HG02798 (cell line): Measurements from ENCODE around the gene DPM2.

ENCODE experiments used
- ATAC-seq: cut with Tn5 transposase; IDR thresholded peaks from one replicate; pipeline ENCODE4 v1.9.1; 2021; ENCODE audit warnings: mild to moderate bottlenecking; ENCODE audit not compliant: unreplicated experiment, poor library complexity

DPM2 gene

DNA sequence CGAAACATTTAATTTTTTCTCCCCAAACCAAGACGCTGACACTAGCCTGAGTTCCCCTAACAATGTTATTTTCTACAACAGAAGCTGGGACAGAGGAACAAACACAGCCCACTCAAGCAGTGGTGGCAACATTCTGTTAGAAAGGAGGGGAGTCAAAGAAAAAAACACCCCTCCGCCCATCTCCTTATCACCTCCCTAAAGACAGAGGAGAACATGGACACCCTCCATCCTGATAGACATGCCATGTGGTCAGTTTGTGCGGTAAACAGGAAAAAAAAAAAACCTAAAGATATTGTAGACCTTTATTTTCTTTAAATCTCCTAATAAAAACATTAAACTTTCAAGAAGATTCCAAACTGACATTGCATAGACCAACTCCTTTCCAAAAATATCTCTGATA, 2.9 kb upstream of the DPM2 start:
- ATAC-seq, result no peak

DNA sequence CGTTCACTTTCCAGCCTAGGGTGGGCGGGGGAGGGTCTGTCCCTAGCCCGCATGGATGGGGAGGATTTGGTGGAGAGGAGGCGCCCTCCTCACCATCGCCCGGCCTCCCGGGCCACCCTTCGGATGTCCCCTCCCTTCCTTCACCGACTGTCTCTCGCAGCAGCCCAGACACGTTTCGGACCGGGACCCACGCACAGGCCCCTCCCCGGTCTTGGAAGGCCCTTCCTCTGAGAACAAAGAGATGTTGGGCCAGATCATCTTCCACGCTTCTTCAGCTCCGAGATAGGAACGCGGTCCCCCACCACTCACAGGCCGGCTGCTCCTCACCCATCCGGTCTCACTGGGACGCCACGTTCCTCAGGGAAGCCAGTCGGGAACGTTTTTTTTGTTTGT, 640 bp upstream of the DPM2 start:
- no peak for ATAC-seq

DNA sequence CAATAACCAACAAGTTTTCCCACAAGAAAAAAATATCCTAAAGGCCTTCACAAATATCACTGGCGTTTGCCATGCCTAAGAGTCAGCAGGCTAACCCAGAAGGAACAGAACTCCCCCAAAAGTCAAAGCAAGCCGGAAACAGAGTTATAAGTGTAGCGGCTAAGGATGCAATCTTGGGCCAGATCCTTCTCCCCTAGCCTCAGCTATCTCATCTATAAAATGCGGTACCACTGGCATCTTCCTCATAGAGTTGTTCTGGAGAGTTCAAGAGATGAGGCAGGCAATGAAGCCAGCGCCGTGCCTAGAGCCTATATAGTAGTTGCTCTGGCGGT, 632 bp downstream of the DPM2 start:
- no peak for ATAC-seq

DNA sequence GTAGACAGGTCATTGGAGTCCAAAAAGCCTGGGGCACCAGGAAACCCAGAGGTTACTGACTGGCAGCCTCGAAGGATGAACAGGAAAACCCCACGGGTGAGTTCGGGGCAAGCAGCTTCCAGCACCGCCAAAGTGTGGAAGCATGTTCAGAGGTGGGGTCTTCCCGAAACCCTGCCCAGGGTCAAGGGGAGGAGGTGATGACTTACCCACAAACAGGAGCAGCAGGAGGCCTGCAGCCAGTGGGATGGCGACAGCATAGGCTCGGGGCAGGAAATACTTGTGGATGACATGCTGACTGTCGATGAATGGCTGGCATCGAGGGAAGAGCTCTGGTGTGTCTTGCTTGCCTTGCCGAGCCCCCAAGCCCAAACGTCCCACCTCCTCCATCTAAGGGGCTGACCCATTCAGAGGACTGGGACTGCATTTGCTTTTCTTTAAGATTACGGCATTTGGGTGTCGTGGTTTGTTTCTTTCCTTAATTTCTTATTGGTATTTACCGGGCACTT, 1.3 kb downstream of the DPM2 start:
- ATAC-seq, result no peak

DNA sequence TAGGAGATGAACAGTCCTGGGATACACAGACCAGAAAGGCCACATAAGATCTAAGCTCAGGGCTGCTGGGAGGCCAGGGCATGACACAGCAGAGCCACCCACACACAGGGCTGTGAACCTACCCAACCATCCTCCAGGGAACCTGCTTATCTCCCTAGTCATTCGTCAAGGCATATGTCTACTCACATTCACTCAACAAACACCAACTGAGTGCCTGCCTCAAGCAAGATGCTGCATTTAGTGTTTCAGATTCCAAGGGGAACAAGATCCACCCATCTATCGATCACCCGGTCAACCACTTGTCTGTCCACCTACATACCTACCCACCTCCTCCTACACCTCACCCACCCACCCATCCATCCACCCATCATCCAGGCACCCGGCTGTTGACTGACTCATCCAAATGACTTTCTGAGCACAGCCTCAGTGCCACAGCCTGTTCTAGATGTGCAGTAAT, 1.9 kb downstream of the DPM2 start:
- ATAC-seq, result no peak

DNA sequence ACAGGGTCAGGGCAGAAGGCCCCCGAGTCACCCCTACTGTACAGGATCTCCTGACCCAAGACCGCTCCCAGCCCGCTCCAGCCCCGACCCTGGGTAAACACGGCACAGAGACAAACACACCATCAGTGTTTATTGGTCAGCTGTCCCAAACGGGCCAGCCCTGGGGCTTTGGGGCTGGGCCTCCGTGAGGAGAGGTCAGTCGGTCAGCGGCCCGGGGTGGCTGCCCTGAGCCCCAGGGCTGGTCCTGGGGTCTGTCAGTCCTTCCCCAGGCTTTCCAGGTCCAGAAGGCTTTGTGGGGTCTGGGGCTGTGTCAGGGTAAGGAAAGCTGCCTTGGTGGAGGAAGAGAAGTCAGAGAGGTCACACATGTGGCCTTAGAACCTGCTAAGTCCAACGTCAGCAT, 2.7 kb downstream of the DPM2 start:
- ATAC-seq, result no peak

DNA sequence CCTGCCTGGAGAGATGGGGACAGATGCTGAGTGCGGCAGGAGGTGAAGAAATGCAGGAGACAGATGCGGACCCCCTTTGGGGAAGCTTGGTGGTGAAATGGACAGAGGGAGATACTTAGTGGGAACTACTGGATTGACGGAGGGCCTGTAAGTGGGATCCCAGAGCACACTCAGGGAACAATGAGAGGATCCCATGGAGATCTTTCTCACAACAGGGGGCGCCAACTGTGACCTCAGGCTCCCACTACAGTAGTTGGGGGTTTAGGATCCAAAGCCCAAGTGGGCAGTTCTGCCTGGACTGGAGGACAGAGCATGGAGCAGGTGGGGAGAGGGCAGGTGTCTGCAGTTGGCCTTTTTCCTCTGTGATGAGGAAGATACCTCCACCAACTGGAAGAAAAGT, 3.4 kb downstream of the DPM2 start:
- no peak for ATAC-seq

DNA sequence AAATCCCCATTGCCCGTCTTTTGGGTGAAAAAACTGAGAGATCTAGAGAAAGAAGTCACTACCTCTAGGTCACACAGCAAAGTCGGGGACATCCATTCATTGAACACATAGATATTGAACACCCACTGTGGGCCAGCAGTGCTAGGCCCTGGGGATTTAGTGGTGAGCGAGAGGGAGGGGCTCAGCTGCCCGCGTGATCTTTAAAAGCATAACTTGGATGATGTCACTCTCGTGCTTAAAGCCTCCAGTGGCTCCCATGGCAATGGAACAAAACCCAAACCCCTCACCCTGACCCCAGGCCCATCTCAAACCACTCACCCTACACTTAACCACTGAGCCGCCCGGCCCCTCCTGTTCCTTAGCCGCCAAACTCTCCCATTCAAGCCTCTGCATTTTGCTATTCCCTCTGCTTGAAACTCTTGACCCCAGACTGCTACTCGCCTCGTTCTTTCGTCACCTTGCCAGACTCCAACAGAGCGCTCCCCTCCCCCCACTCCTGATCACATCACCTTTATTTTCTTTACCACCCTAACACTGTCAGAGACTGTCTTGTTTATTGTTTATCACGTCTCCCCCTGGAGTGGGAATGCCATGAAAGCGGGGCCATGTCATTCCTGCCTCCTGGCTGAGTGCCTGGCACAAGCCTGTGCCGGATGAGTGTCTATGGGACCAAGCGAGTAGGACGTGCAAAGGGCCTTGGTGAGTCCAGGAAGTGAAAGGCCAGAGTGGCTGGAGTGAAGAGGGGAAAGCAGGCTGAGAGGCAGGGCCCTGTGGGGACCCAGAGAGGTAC, 6.4 kb downstream of the DPM2 start:
- peak; percentile 26 for ATAC-seq

DNA sequence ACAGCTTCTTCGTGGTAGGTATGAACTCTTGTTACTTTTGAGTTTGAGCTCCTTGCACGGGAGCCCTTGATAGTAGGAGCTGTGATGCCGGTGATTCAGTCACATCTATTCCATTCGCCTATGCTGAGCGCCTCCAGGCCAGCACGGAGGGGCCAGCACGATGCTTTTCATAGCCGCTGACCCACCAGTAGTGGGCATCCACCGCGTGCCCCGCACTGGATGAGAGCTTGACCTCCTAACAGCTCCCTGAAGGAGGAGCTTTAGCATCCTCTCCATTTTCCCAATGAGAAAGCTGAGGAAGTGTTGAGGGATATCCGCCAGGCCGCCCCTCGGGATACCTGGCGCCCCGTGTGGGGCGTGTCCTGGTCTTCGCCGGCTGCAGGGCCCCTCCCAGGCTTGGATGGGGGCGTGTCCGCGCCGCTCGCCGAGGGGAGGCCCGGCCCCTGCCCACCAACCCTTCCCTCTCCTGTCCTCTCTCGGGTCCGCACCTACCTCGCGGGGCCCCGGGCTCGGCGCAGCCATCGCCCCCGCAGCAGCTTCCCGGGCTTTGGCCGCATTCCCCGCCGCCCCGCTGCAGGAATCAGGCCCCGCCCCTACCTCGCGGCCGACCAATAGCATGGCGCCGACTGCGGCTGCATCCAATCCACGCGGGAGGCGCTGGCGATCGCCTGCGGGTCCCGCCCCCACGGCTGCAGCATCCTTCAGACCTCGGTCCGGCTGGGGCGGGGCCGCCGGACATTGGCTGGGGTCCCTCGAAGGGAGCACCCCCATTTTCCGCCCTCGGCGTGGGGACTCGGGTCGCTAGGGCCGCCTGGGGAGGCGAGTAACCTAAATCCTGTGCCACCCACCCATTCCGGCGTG, 7.2 kb downstream of the DPM2 start, which contains the start of gene PIP5KL1:
Gene PIP5KL1, minus strand, starts transcription at position 547 of the 861 bp plus-strand sequence. Its CDS starts 25 bp downstream, at position 522.
- ATAC-seq, result peak; percentile 86

DNA sequence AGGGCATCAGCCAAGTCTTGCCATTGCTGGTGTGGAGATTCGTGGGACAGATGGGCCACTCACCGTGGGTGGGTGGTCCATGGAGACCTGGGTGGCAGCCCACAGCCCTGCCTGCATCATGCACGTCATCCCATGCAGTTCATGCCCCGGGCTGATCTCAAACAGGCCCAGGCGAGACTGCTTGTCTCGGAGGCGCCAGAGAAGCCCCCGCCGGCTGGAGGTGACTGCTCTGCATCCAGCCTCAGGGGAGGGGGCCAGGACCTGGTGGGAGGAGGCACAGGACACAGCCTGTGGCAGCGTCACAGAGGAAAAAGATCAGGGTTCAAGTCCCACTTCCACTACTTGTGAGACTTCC, 8.1 kb downstream of the DPM2 start:
- no peak for ATAC-seq

DNA sequence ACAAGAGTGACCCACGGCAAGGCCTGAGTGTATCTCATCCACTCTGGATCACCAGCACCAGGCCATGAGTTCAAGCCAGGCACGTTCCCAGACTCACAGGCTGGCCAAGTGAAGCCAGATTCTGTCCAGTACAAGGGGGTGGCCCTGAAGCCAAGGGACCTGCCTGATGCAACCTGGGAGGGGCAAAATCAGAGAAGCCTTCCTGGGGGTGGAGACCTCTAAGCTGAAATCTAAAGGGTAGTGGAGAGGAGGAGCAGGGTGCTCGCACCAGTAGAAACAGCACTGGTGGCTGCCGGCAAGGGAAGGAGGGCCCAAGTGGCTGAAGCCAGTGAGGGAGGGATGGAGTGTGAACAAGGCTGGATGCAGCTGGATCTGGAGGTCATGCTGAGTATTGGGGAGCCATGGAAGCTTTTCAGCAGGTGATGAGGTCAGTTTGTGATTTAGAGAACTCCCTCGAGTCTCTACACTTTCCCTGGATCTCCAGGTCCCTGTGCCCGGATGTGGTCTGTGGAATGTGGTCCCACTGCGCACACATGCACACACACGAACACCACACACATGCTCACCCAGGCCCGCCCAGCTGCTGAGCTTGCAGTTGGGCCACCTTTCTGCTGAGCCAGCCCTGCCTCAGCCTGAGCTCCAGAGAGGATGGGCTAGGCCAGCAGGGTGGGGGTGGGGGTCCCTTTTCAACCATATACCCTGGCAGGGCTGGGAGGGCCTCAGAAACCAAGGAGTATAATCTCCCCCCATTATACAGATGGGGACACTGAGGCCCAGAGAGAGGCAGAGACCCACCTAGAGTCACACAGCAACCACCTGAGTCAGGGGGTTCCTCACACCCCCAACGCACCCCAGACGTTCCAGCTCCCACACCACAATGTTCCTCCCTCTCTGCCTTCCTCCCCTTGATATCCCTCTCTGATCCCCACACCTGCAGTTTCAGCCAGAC, 8.7 kb downstream of the DPM2 start:
- no peak for ATAC-seq

DNA sequence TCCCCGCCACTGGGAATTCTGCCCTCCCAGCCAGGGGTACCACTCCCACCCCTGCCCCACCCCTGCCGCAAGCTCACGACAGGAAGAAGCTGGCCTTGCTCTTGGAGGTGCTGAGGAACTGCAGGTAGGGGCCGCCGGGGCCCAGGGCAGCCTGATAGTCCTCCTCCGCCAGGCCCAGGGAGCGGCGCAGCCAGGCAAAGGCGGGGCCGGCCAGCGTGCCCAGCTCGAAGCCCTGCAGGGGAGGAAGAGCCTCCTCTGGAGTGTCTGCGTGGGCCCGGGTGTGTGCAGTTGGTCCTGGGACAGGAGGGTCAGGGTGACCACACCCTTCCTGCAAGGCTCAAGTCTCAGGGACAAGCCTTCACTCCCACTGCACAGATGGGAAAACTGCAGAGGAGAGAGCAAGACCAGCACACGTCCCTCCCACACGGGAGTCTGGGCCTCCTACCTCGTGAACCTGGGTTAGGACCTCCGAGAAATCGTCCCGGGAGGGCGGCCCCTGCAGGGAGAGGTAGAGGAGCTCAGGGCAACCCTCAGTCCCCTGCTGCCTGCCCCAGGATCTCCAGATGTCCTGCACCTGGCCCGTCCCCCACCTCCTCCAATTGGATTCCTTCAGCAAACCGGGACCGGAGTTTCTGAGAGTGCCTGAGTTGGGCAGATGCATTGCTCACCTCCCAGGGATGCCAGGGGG, 9.5 kb downstream of the DPM2 start:
- no peak for ATAC-seq

DNA sequence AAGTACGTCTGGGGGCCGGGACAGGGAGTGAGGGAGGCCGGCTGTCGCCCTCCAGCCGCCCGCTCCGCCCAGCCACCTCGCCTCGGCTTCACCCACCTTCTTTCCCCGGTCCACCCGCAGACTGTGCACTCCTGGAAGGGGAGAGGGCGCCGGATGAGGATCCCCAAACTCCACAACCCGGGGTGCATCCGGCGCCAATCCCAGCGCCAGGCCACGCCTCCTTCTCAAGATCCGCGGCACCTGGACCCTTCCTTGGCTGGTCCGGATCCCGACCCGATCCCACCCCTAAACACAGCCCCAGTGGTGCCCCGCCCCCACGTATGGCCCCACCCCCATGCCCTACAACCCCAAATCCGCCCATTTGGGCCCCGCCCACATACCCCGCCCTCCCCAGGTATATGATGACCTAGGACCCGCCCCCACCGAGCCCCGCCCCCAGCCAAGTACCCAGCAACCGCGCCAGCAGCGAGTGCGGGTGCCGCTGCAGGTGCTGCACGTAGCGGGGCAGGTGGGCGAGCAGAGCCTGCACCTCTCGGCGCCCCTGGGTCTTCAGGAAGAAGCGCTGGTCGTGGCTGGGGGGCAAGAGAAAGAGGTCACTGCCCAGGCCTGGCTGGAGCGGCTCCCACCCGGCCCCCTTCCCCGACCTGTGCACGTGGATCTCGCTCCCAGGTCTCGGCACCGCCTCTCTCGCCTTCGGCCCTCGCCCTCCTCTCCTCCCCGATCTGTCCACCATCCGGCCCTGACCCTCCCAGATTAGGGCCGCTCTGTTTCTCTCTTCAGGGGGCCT, 10.3 kb downstream of the DPM2 start:
- ATAC-seq, result no peak

DNA sequence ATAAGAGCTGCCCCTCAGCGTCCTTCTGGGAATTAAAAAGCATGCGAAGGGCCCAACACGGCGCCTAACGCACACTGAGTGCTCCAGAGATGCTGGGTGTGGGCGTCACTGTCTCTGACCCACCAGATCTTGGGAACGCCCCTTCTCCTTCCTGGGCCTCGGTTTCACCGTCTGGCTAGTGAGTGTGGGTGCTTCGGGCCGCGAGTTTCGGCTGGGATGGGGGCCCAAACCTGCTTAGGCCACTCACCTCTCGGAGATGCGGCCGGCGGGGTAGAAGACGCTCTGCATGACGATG, 10.8 kb downstream of the DPM2 start:
- no peak for ATAC-seq

DNA sequence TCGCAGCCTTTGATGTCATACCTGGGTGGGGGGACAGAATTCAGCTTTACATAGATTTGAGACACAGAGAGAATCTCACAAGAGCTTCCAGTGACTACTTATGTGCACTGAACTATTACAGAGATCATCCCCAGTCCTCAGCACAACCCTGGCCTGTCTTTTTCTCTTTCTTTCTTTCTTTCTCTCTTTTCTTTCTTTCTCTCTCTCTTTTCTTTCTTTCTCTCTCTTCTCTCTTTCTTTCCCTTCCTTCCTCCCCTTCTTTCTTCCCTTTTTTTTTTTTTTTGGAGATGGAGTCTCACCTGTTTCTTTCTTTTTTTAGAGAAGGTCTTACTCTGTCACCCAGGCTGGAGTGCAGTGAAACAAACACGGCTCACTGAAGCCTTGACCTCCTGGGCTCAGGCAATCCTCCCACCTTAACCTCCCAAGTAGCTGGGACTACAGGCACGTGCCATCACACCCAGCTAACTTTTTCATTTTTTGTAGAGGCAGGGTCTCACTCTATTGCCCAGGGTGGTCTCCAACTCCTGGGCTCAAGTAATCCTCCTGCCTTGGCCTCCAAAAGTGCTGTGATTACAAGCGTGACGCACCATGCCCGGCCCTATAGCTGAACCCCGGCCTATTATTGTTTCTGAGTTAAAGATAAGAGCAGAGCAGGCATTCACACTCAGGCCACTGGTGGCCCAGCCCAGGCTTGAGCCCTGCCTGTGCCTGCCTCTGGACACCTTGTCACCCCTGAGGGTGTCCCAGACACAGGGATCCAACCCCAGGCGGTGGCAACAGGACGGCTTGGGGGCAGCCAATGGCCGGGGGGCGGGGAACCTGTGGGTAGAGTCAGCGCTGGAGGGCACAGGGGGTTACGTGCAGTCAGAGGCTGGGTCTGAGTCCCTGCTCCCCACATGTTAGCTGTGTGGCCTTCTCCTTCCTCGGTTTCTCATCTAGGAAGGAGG, 11.4 kb downstream of the DPM2 start:
- no peak for ATAC-seq

DNA sequence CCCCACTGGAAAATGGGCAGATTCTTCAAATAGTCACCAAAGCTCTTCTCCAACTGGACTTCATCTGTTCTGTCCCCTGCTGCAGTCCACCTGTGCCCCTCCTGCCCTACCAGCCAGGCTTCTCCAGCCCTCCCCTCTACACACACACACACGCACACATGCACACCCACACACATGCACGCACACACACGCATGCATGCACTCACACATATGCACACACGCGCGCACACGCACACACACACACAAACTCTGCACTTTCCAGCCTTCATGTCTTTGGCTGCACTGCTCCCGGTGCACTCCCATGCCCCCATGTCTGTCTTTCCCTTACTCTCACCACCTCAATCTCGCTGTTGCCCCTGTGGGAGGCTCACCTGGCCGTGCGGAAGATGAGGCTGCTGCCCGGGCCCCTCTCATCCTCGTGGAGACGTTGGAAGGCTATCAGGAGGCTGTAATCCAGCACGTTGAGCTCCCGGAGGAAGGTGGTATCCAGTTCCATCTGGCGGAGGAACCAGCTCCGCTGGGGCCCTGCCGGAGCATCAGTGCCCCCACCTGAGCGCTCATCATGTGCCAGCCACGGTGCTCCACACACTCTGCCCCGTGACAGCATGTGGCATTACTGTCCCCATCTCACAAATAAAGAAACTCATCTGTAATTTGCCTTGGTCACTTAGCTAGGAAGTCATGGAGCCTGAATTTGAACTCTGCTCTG, 12.8 kb downstream of the DPM2 start:
- ATAC-seq, result no peak

DNA sequence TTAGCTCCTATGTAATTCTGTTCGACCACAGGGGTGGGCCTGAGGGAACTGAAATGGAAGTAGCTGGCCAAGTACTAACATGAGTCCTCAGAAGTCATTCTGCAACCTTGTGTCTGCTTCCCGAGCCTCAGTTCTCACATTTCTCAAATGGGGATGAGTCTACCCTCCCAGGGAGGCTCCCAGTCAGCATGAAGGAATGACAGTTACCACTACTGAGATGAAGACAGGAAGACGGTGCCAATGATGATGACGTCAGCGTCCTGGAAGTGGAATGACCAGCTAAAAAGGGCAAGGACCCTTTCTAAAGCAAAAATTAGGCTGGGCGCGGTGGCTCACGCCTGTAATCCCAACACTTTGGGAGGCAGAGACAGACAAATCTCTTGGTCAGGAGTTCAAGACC, 13.9 kb downstream of the DPM2 start:
- ATAC-seq, result no peak

DNA sequence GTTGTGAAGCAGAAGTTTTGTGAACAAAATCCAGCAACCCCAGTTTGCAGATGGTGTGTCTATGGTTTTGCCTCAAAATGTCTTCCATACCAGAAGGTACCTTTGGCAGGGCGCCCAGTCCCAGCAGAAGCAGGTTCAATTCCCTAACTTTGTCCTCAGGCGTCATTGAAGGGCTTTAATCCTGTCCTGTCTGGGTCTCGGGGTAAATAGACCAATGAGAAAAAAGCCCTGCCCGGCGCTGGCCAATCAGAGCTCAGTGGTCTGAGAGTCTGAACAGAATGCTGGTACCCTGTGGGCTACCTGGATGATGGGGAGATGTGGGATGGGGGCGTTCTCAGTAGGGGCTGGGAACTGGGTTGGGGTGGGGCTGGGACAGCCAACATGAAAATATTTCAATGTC, 14.6 kb downstream of the DPM2 start:
- ATAC-seq, result no peak
